ENCODE data around the gene GOLGA6L1. TPM values are rescaled to one million over a fixed set of nuclear protein-coding genes. Genes with fewer than 3 reads are reported as not detected.
"Not testable (repeated sequence)": the region's sequence is repeated elsewhere in the genome, so short reads cannot be mapped to it uniquely, and the experiment has no call there.

Gene GOLGA6L1
- total RNA-seq (2022) (not detected in 2 replicates), Bru-seq, nascent RNA (not detected), BruChase-seq, experiment 1, labeled RNA remaining after a 6-hour chase (not detected), BruChase-seq, experiment 2, labeled RNA remaining after a 2-hour chase (not detected)
- long read RNA-seq, result 0 reads

GRCh38 chr15:23136722-23137121 is at the start of gene GOLGA6L1:
Gene GOLGA6L1, minus strand, starts transcription at chr15:23136822. Its CDS starts 91 bp downstream, at chr15:23136731.
- H3K27ac Mint-ChIP-seq (ENCODE audit: unreplicated experiment); intact Hi-C loops (cut with micrococcal nuclease; ENCODE audit: unreplicated experiment); DNase-seq; H3K27me3 Mint-ChIP-seq (ENCODE audit: unreplicated experiment); CTCF ChIA-PET; H3K4me1 Mint-ChIP-seq (ENCODE audit: low read depth, unreplicated experiment); BruUV-seq (replicated peaks); H3K9me3 Mint-ChIP-seq (ENCODE audit: low read depth, unreplicated experiment); H3K4me3 Mint-ChIP-seq (ENCODE audit: low read depth, unreplicated experiment); H3K36me3 Mint-ChIP-seq (ENCODE audit: insufficient read depth, unreplicated experiment): not testable (repeated sequence)

DNA sequence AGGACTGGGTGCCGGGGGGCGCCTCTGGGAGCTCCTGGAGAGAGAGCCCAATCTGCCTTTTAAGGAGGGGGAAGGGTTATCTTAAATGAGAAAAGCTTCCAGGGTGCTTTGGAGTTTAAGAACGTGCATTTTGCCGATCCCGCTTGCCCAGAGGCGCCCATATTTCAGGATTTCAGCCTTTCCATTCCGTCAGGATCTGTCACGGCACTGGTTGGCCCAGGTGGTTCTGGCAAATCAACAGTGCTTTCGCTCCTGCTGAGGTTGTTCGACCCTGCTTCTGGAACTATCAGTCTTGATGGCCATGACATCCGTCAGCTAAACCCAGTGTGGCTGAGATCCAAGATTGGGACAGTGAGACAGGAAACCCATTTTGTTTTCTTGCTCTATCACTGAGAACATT is 44.6 kb upstream of the GOLGA6L1 start:
- H3K36me3 Mint-ChIP-seq (ENCODE audit: insufficient read depth, unreplicated experiment); H3K27me3 Mint-ChIP-seq (ENCODE audit: unreplicated experiment); H3K9me3 Mint-ChIP-seq (ENCODE audit: low read depth, unreplicated experiment); CTCF ChIA-PET; H3K4me1 Mint-ChIP-seq (ENCODE audit: low read depth, unreplicated experiment); H3K27ac Mint-ChIP-seq (ENCODE audit: unreplicated experiment); DNase-seq; BruUV-seq (replicated peaks); intact Hi-C loops (cut with micrococcal nuclease; ENCODE audit: unreplicated experiment); H3K4me3 Mint-ChIP-seq (ENCODE audit: low read depth, unreplicated experiment): not testable (repeated sequence)

GRCh38 chr15:23180547-23180927 is 43.9 kb upstream of the GOLGA6L1 start:
- H3K36me3 Mint-ChIP-seq (ENCODE audit: insufficient read depth, unreplicated experiment); intact Hi-C loops (cut with micrococcal nuclease; ENCODE audit: unreplicated experiment); H3K9me3 Mint-ChIP-seq (ENCODE audit: low read depth, unreplicated experiment); H3K27me3 Mint-ChIP-seq (ENCODE audit: unreplicated experiment); CTCF ChIA-PET; H3K4me1 Mint-ChIP-seq (ENCODE audit: low read depth, unreplicated experiment); DNase-seq; H3K4me3 Mint-ChIP-seq (ENCODE audit: low read depth, unreplicated experiment); BruUV-seq (replicated peaks); H3K27ac Mint-ChIP-seq (ENCODE audit: unreplicated experiment): not testable (repeated sequence)

DNA sequence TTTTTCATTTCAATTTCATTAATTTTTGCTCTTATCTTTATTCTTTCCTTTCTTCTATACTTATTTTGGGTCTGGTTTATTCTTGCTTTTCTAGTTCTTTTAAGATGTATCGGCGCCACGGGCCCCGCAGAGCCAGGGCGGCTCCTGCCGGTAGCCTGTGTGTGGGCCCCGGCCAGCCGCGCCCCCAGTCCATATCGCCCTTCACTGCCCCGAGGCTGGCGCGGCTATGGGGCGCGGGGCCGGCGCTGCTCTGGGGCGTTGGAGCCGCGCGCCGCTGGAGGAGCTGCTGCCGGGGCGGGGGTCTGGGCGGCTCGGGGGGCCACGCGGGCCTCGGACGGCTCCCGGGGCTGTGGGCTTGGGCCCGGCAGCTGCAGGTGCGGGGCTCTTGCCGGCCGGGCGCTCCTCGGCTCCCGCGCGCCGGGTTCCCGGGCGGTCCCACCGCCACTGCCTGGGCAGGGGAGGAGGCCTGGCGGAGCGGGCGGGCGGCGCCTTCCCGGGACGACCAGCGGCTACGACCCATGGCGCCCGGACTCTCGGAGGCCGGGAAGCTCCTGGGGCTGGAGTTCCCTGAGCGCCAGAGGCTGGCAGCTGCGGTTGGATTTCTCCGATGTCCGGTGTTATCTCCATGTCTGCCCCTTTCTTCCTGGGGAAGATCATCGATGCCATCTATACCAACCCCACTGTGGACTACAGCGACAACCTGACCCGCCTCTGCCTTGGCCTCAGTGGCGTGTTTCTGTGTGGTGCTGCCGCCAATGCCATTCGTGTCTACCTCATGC is 43.3 kb upstream of the GOLGA6L1 start:
- intact Hi-C loops (cut with micrococcal nuclease; ENCODE audit: unreplicated experiment); H3K4me3 Mint-ChIP-seq (ENCODE audit: low read depth, unreplicated experiment); DNase-seq; H3K4me1 Mint-ChIP-seq (ENCODE audit: low read depth, unreplicated experiment); H3K27me3 Mint-ChIP-seq (ENCODE audit: unreplicated experiment); BruUV-seq (replicated peaks); H3K9me3 Mint-ChIP-seq (ENCODE audit: low read depth, unreplicated experiment); H3K36me3 Mint-ChIP-seq (ENCODE audit: insufficient read depth, unreplicated experiment); H3K27ac Mint-ChIP-seq (ENCODE audit: unreplicated experiment); CTCF ChIA-PET: not testable (repeated sequence)

GRCh38 chr15:23176683-23177082 is 40.1 kb upstream of the GOLGA6L1 start:
- H3K4me3 Mint-ChIP-seq (ENCODE audit: low read depth, unreplicated experiment); intact Hi-C loops (cut with micrococcal nuclease; ENCODE audit: unreplicated experiment); BruUV-seq (replicated peaks); CTCF ChIA-PET; H3K27me3 Mint-ChIP-seq (ENCODE audit: unreplicated experiment); H3K36me3 Mint-ChIP-seq (ENCODE audit: insufficient read depth, unreplicated experiment); H3K4me1 Mint-ChIP-seq (ENCODE audit: low read depth, unreplicated experiment); H3K9me3 Mint-ChIP-seq (ENCODE audit: low read depth, unreplicated experiment); DNase-seq; H3K27ac Mint-ChIP-seq (ENCODE audit: unreplicated experiment): not testable (repeated sequence)

DNA sequence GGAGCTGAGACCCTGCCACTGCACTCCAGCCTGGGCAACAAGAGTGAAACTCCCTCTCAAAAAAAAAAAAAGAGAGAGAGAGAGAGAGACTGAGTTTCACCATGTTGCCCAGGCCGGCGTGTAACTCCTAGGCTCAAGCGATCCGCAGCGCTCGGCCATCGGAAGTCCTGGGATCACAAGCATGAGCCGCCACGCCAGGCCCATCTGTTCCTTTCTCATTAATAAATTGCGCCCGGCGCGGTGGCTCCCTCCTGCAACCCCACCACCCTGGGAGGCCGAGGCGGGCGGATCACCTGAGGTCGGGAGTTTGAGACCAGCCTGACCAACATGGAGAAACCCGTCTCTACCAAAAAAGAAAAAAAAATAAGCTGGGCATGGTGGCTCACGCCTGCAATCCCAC is 39.0 kb upstream of the GOLGA6L1 start:
- H3K36me3 Mint-ChIP-seq (ENCODE audit: insufficient read depth, unreplicated experiment); BruUV-seq (replicated peaks); H3K9me3 Mint-ChIP-seq (ENCODE audit: low read depth, unreplicated experiment); H3K27ac Mint-ChIP-seq (ENCODE audit: unreplicated experiment); CTCF ChIA-PET; H3K4me1 Mint-ChIP-seq (ENCODE audit: low read depth, unreplicated experiment); H3K4me3 Mint-ChIP-seq (ENCODE audit: low read depth, unreplicated experiment); H3K27me3 Mint-ChIP-seq (ENCODE audit: unreplicated experiment); intact Hi-C loops (cut with micrococcal nuclease; ENCODE audit: unreplicated experiment); DNase-seq: not testable (repeated sequence)

DNA sequence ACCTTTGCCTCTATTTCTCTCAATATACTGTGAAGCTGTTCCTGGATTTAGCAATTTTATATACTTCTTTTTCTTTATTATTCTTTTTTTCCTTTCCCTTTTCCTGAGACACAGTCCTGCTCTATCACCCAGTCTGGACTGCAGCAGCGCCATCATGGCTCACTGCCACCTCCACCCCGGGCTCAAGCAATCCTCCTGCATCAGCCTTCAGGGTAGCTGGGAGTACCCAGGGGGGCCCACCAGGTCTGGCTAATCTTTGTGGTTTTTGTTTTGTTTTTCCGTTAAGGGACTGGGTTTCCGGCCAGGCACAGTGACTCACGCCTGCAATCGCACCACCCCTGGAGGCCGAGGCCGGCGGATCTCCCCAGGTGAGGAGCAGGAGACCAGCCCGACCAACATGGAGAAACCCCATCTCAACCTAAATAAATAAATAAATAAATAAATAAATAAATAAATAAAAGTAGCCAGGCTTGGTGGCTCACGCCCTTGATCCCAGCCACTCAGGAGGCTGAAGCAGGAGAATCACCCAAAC is 38.1 kb upstream of the GOLGA6L1 start:
- intact Hi-C loops (cut with micrococcal nuclease; ENCODE audit: unreplicated experiment); H3K27ac Mint-ChIP-seq (ENCODE audit: unreplicated experiment); H3K9me3 Mint-ChIP-seq (ENCODE audit: low read depth, unreplicated experiment); DNase-seq; H3K4me3 Mint-ChIP-seq (ENCODE audit: low read depth, unreplicated experiment); H3K36me3 Mint-ChIP-seq (ENCODE audit: insufficient read depth, unreplicated experiment); CTCF ChIA-PET; BruUV-seq (replicated peaks); H3K4me1 Mint-ChIP-seq (ENCODE audit: low read depth, unreplicated experiment); H3K27me3 Mint-ChIP-seq (ENCODE audit: unreplicated experiment): not testable (repeated sequence)

DNA sequence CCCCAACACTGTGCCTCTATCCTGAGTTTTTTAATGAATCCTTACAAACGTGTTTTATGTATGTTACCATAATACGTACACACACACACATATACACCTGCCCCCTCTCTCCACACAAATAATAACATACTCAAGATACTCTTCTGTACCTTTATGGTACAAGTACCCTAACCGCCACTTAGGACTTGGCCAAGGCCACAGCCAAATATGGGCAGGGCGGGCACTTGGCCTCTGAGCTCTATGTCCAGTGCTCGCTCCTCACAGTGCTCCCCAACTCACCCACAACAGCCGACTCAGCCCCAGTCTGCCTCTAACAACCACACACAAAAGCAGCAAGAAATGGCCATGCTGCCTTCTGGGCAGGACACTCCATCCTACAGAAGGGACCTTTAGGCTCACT is 3.8 kb downstream of the GOLGA6L1 start:
- H3K4me3 Mint-ChIP-seq (ENCODE audit: low read depth, unreplicated experiment); H3K27ac Mint-ChIP-seq (ENCODE audit: unreplicated experiment); H3K9me3 Mint-ChIP-seq (ENCODE audit: low read depth, unreplicated experiment); H3K4me1 Mint-ChIP-seq (ENCODE audit: low read depth, unreplicated experiment); BruUV-seq (replicated peaks); H3K36me3 Mint-ChIP-seq (ENCODE audit: insufficient read depth, unreplicated experiment); CTCF ChIA-PET; intact Hi-C loops (cut with micrococcal nuclease; ENCODE audit: unreplicated experiment); DNase-seq; H3K27me3 Mint-ChIP-seq (ENCODE audit: unreplicated experiment): not testable (repeated sequence)
